SH-SY5Y (cell line): ENCODE results near the gene DNAAF8.

Experiments used
- GATA2 ChIP-seq: IDR thresholded peaks from 2 replicates; pipeline ENCODE4 v1.6.1; 2011; ENCODE audit warnings: mild to moderate bottlenecking, low read depth, low read length
- GATA3 ChIP-seq: IDR thresholded peaks from 2 replicates; pipeline ENCODE4 v1.6.1; 2011; ENCODE audit warnings: low read depth, mild to moderate bottlenecking, low read length, moderate library complexity

DNA sequence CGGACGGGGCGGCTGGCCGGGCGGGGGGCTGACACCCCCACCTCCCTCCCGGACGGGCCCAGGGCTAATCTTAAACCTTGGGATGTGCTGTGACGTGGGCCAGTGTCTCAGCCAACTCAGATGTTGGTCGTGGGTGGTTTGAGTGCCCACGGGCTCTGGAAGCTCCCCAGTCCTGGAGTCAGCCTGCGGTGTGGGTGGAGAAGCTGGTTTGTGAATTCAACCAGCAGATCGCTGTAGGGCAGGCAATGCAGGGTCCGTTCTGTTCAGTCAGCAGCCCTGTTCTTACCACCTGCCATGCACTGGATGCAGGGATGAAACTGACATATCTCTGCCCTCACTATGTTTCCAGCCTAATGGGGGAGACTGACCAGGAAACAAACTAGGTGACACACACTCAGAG, 40.7 kb downstream of the DNAAF8 start:
- TF ChIP-seq GATA3 (no peak), GATA2 (no peak)
